Right ventricle myocardium superior (tissue), 1 donor: ENCODE results near the gene SPTBN4. TPM values are rescaled to one million over a fixed set of nuclear protein-coding genes. Genes with fewer than 3 reads are reported as not detected.
A peak's percentile ranks its signal among the peaks of the same experiment; 100 is the strongest.
"Not testable (repeated sequence)": the region's sequence is repeated elsewhere in the genome, so short reads cannot be mapped to it uniquely, and the experiment has no call there.

ENCODE experiments used
- ATAC-seq: fragments of 200-7000 bp; cut with Tn5 transposase; one replicate; pipeline ENCODE4 v1.9.1; 2020; ENCODE audit warnings: mild to moderate bottlenecking; ENCODE audit not compliant: poor library complexity
- DNase-seq: peaks from one replicate; pipeline ENCODE4 v3.0.0-alpha.2; 2020
- intact Hi-C: fragments of 100-400 bp; cut with DNase I; formaldehyde crosslinking; loops from one replicate; pipeline ENCODE4 v1.11.2; 2022
- total RNA-seq: library from RNA; stranded (reverse); fragmentation: NEBNext Ultra II Directional; extraction: Animal tissue kit (Norgen Biotek cat#: 25700); gene quantifications from one replicate; pipeline ENCODE4 v1.2.1, GENCODE V29; 2021
- donor health status: DM: no; HTN: yes; CAD: no; lungs with severe emphysema.

Gene SPTBN4
- total RNA-seq, 1 donor from 2014 or later: 4.5 TPM

DNA sequence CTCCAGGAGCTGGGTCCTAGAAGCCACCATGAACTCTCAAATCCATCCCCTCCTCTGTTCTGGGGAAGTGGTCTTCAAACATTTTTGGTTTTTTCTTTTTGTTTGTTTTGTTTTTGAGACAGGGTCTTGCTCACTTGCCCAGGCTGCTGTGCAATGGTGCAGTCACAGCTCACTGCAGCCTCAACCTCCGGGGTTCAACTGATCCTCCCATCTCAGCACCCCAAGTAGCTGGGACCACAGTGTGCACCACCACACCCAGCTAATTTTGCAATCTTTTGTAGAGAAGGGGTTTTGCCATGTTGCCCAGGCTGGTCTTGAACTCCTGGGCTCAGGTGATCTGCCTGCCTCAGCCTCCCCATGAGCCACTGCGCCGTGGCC is 8.2 kb upstream of the SPTBN4 start:
- DNase-seq (no peak), ATAC-seq (no peak)
- intact Hi-C loops: no loop called here

DNA sequence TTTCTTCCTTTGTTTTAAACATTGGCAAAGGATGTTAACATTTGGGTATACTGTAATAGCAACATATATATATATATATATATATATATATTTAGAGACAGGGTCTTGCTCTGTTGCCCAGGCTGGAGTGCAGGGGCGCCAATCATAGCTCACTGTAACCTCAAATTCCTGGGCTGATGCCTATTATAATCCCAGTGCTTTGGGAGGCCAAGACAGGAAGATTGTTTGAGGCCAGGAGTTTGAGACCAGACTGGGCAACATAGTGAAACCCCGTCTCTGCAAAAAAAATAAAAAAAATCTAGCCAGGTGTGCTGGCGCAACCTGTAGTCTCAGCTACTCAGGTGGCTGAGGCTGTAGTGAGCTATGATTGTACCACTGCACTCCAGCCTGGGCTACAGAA is 6.6 kb upstream of the SPTBN4 start:
- ATAC-seq (no peak), DNase-seq (no peak)
- intact Hi-C loops: no loop called here

DNA sequence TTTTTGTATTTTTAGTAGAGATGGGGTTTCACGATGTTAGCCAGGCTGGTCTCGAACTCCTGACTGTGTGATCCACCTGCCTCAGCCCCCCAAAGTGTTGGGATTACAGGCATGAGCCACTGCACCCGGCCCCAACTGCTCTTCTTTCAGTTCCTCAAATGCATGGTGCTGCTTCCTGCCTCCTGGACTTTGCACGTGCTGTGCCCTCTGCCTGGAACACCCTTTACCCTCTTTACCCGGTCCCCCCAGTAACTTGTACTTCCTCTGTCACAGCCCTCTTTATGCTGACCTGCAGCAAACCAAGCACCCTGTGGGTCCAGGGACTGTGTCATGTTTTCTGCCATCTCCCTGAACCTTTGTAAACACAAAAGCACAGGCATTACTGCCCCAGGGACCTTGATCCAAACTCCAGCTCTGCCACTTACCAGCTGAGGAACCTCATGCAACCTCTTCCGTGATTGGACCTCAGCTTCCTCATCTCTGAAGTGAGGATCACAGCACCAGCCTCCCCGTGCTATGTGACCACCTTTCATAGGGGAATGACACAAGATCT is 5.1 kb upstream of the SPTBN4 start:
- DNase-seq: peak; percentile 74
- no peak for ATAC-seq

DNA sequence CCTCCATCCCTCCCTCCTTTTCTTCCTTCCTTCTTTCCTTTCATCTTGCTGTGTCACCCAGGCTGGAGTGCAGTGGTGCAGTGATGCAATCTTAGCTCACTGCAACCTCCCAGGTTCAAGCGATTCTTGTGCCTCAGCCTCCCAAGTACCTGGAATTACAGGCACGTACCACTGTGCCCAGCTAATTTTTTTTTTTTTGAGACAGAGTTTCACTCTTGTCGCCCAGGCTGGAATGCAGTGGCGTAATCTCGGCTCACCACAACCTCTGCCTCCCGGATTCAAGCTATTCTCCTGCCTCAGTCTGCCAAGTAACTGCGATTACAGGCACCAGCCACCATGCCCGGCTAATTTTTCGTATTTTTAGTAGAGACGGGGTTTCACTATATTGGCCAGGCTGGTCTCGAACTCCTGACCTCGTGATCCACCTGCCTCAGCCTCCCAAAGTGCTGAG is 3.2 kb upstream of the SPTBN4 start:
- ATAC-seq, intact Hi-C loops: not testable (repeated sequence)

More for the DNA sequence above, 5.1 kb upstream of the SPTBN4 start:
- intact Hi-C loops: no loop called here

DNA sequence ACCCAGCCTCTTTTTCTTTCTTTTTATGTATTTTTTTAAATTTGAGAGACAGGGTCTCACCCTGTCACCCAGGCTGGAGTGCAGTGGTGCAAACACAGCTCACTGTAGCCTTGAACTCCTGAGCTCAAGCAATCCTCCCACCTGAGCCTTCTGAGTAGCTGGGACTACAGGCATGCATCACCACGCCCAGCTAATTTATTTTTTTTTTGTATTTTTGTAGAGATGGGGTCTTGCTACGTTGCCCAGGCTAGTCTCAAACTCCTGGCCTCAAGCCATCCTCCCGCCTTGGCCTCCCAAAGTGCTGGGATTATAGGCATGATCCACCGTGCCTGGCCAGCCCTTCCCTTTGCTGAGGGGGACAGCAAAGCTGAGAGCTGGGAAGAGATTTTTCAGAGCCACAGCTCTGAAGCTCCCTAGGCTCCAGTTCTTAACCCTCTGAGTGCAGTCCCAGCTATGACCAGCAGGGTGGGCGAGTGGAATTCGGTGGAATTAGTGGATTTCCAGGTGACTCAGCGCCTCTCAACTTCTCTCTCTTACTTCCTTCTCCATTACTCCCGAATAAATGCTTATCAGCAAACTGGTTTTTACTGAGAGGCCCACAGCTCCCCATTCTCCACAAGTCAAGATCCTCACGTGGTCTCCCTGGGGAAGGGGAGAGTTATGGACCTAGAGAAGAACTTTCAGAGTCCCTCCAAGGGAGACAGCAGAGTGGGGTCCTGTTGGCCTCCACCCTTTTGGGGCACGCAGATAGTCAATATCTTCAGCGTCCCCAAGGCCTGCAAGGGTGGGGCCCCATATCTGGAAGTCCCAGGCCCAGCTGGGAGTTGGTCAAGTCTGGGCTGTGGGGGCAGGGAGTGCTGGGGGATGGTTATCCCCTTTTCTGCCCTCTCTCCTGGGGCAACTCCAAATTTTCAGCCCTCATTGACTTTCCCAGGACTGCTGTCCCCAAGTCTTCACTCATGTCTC is 2.5 kb upstream of the SPTBN4 start:
- peak; percentile 21 for ATAC-seq
- peak; percentile 89 for DNase-seq
- intact Hi-C loops: no loop called here

More for the DNA sequence above, 3.2 kb upstream of the SPTBN4 start:
- not testable (repeated sequence) for DNase-seq

DNA sequence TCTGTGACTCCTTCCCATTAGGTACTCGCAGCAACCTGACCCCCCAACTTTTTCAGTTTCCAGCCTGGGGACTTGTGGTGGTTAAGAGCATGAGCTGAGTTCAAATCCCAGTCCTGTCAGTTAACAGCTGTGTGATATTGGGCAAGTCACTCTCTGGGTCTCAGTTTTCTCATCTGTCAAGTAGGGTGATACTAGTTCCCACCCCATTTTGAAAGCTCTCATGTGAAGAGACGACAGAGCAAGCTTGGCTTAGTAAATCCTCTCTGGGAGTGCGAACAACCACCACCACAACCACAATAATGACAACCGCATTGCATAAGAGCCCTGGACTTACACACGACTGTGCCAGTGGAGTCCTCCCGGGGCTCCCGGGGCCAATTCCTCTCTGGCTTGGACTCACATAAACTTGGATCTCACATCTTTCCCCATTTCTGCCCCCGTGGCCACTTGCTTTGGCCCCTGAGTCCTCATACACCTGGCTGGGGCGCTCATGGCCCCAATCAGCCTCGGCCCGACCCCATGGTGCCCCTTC is 1.7 kb upstream of the SPTBN4 start:
- DNase-seq (no peak), ATAC-seq (peak; percentile 32)
- intact Hi-C loops: no loop called here

DNA sequence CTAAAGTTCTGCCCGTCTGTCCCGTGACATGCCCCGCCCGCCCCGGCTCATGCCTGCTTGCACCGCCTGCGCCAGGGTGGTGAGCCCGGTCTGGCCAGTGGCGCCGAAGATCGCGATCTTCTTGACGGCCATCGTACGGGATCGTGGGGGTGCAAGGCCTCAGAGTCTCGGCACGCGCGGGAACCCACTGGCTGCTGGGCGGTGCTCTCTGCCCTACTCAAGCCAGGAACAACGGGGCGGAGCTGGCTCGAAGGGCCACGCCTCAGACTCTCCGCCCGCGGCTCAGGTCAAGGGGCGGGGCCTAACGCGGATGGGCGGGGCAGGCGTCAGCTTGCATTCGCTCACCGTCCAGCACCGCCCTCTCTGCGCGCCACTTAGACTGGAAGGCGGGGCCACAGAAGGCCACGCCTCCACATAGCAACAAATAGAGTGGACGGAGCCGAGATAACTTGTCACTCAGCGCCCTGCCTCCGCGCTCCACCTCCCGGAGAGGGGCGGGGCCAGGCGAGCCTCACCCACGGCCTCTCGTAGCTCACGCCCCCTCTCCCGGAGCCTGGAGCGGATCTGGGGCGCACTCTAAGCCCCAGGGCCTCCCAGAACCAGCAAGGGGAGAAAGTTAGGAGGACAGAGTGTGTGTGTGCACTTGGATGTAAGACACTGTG is 1.1 kb upstream of the SPTBN4 start, which contains the start of gene BLVRB:
BLVRB (minus strand) TSS at position 189 of the 662 bp plus-strand sequence; CDS start at position 132, 57 bp downstream.
- peak; percentile 94 for ATAC-seq
- intact Hi-C loops: no loop called here
- peak; percentile 100 for DNase-seq

DNA sequence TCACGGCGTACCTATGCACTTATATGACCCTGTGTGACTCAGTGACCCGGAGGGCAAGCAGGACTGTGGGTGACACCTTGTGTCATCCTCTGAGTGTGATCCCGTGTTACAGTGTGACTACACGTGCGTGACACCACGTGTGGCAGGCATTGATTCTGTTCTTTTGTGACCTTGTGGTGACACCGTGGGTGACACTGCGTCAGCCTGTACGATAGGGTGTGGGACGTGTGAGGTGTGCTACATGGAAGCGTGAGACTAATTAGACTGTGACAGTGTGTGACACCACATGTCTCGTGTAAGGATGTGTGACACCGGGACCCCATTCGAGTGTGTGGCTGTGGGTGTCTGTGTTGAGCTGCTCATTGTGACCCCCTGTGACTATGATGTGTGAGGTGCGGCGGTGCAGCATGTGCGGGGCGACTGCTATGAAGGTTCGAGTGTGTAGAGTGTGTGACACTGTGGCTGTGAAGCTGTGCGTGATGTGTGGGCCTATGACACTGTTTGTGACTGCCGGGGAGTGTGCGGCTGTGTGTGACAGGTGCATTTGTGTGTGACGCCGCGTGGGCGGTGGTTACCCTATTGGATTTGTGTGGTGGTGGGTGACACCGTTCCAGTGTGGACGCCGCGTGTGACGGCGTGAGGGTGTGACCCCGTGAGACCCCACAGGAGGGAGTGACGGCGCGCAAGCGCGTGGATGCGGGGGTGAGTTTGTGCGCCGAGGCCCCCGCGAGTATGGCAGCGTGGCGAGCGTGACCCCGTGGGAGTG is 399 bp upstream of the SPTBN4 start:
- ATAC-seq (peak; percentile 3), DNase-seq (peak; percentile 60)
- intact Hi-C loops: no loop called here

DNA sequence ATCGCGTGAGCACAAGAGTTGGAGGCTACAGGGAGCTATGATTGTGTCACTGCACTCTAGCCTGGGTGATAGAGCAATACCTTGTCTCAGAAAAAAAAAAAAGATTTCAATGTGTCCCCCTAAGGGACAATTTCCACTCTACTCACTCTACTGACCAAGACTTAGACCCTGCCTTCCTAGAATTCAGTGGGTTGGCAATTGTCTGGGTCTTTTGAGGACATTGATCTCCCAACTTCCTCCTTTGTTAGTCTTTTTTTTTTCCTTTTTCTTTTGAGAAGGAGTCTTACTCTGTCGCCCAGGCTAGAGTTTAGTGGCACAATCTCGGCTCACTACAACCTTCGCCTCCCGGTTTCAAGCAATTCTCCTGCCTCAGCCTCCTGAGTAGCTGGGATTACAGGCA is 2.2 kb downstream of the SPTBN4 start:
- intact Hi-C loops: no loop called here
- ATAC-seq: no peak
- DNase-seq: no peak

DNA sequence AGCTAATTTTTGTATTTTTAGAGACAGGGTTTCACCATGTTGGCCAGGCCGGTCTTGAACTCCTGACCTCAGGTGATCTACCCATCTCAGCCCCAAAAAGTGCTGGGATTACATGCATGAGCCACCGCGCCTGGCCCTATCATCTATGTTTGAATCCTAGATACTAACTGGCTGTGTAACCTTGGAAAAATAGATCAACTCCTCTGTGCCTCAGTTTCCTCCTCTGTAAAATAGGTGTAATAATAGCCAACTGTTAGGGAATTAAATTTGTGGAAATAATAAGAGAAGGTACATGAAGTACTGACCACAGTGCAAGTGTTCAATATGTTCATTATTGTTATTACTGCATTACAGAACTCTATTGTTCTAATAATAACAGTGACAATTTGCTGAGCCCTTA is 4.3 kb downstream of the SPTBN4 start:
- peak; percentile 35 for DNase-seq
- intact Hi-C loops: no loop called here

DNA sequence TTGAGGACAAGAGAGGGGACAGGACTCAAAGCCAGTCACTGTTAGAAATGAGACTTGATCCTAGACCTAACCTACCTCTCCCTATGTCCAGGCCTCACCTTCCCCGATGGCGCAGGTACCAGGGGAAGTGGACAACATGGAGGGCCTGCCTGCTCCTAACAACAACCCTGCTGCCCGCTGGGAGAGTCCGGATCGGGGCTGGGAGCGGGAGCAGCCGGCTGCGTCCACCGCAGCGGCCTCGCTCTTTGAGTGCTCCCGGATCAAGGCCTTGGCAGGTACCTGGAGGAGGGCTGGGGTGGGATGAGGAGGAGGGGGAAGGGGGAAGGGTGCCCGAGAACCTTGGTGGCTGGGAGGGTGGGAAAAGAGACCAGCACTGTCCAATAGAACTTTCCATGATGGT is 5.7 kb downstream of the SPTBN4 start:
- intact Hi-C loops: no loop called here
- no peak for ATAC-seq
- peak; percentile 14 for DNase-seq

More for the DNA sequence above, 4.3 kb downstream of the SPTBN4 start:
- no peak for ATAC-seq

DNA sequence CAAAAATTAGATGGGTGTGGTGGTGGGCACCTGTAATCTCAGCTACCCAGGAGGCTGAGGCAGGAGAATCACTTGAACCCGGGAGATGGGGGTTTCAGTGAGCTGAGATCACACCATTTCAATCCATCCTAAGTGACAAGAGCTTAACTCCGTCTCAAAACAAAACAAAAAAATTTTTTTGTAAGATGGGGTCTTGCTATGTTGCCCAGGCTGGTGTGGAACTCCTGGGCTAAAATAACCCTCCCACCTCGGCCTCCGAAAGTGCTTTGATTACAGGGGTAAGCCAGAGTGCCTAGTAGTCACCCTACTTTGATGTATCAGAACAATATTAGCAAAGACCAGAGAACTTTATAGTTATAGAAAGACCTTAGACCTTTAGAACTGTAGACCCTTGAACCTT is 7.9 kb downstream of the SPTBN4 start:
- intact Hi-C loops: no loop called here
- ATAC-seq (no peak), DNase-seq (no peak)

DNA sequence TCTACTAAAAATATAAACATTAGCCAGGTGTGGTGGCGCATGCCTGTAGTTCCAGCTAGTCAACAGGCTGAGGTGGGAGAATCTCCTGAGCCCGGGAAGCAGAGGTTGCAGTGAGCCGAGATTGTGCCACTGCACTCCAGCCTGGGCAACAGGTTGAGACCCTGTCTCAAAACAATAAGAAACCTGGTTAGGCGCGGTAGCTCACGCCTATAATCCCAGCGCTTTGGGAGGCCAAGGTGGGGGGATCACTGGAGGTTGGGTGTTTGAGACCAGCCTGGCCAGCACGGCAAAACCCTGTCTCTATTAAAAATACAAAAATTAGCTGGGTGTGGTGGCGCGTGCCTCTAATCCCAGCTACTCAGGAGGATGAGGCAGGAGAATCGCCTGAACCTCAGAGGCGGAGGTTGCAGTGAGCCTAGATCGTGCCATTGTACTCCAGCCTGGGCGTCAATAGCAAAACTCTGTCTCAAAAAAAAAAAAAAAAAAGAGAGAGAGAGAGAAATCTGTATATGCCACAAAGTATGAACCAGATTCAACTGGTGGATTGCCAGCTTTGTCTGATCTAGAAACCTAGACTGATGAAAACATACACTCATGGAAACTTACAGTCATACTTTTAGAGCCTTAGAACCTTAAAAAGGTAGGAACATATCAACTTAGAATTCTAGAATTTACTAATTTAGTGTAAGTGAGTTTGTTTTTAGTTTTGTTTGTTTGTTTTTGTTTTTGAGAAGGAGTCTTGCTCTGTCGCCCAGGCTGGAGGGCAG is 9.3 kb downstream of the SPTBN4 start:
- DNase-seq, ATAC-seq, intact Hi-C loops: not testable (repeated sequence)

DNA sequence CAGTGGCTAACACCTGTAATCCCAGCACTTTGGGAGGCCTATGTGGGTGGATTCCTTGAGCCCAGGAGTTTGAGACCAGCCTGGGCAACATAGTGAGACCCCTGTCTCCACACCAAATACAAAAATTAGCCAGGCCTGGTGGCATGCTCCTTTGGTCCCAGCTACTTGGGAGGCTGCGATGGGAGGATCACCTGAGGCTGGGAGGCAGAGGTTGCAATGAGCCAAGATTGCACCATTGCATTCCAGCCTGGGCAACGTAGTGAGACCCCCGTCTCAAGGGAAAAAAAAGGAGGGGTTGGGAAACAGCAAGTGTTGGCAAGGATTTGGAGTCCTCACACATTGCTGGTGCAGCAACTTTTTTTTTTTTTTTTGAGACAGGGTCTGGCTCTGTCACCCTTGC is 19.2 kb downstream of the SPTBN4 start:
- intact Hi-C loops: no loop called here
- ATAC-seq (no peak), DNase-seq (no peak)

DNA sequence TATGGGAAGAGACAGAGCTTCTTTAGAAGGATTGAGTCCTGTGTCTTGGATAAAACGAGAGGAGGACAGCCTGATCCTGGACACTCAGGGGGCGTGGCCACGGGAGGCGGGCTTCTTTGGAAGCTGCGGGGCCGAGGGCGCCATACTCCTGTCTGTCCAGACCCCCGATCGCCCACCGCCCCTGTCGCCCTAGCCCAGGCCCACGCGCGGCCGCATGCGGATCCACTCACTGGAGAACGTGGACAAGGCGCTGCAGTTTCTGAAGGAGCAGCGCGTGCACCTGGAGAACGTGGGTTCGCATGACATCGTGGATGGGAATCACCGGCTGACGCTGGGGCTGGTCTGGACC is 23.1 kb downstream of the SPTBN4 start:
- intact Hi-C loops: no loop called here
- ATAC-seq (no peak), DNase-seq (no peak)

DNA sequence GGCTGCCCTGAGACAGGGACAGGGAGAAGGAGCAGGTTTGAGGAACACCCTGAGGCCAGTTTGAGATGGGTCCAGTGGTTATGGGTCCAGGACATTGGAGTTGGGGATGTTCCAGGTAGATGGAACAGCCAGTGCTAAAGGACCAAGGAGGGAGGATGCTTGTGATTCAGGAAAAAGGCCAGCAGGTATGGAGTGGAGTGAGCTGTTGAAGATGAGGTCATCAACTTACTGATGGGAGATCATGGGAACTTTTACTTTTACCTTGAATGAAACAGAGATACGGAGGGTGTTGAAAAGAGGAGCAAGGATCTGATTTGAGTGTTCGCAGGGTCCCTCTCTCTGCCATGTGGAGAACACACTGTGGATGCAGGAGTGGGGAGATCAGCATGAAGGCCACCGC is 25.5 kb downstream of the SPTBN4 start:
- DNase-seq (no peak), ATAC-seq (no peak)
- intact Hi-C loops: no loop called here

DNA sequence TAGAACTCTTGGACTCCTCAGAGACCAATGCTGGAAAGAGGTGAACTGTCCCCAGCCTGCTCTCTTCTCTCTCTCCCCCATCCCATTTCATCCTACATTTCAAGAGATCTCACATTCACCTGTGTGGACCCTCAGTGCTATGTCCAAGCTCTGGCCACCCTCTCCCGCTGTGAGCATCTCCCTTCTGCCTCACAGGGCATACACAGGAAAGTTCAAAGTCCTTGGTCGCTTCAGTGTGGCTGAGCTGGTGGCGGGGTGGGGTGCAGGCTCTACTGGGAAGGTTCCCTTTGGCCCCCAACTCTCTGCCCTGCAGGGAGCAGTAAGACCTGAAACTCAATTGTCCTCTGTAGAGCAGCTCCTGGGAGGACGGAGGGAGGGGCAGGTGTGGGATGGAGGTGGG is 27.0 kb downstream of the SPTBN4 start:
- ATAC-seq (no peak), DNase-seq (no peak)
- intact Hi-C loops: no loop called here
